ENCODE results near the gene SDF2. TPM values are rescaled to one million over a fixed set of nuclear protein-coding genes. Genes with fewer than 3 reads are reported as not detected.

The SDF2 gene, protein sequence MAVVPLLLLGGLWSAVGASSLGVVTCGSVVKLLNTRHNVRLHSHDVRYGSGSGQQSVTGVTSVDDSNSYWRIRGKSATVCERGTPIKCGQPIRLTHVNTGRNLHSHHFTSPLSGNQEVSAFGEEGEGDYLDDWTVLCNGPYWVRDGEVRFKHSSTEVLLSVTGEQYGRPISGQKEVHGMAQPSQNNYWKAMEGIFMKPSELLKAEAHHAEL
- total RNA-seq: 43.8 and 46.2 TPM in 2 replicates

DNA sequence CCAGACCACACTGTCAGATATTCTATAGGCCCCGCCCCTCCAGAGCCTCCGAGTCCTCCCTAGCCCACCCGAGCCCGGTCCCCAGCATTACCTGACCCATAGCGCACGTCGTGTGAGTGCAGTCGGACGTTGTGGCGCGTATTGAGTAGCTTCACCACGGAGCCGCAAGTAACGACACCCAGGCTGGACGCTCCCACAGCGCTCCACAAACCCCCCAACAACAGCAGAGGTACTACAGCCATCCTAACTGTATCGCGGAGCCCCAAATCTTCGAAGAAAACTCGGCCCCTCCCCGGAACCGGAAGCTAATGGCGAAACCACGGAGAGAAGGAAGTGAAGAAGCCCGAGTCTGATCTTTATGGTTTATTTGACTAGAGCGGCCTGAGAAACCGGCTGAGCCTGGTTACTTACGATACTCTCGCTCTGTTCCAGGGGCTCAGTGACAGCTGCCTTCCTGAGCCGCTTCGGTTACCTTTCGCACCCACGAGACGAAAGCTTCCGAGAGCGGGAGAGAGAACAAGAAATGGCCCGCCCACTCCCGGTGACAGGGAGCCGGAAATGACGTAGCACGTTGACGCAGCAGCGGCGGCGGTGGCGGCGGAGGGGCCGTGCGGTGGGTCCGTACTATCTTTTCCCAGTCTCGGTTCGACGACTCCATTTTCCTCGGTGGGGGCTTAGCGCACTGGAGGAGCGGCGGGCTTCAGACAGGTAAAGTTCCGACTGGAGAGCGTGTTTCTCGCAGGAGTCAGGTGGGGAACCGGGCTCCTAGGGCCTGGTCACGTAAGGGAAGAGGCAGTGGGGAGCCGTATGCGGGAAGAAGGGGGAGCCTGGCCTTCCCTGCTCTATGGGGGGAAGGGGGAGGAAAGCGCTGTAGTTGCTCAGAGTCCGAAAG is at the start of gene SDF2, which contains the start of gene SUPT6H:
Gene SDF2 (minus strand): TSS at position 272 of the 892 bp plus-strand sequence. CDS start 30 bp downstream, at position 242.
Gene SUPT6H (plus strand): TSS at position 571 of the 892 bp plus-strand sequence. CDS start 11,197 bp downstream, outside the sequence.
- Mint-ChIP-seq H3K27me3 (no peaks in the 10 kb centered on the region), H3K27ac (peak within 1 kb of the TSS; percentile 97), H3K4me1 (peaks cover 43% of the 10 kb centered on the region), H3K9me3 (no peaks in the 10 kb centered on the region), H3K36me3 (ENCODE audit: low read depth) (peaks cover 59% of the 10 kb centered on the region), H3K4me3 (peak within 1 kb of the TSS; percentile 99)
- DNase-seq: peak; percentile 98
- intact Hi-C loops (cut with micrococcal nuclease): loop anchor here (1.0 to 5.0 kb wide), 3 partner anchors 17 to 63 kb away; partner anchors contain the start of genes BLTP2, PROCA1 and SPAG5

DNA sequence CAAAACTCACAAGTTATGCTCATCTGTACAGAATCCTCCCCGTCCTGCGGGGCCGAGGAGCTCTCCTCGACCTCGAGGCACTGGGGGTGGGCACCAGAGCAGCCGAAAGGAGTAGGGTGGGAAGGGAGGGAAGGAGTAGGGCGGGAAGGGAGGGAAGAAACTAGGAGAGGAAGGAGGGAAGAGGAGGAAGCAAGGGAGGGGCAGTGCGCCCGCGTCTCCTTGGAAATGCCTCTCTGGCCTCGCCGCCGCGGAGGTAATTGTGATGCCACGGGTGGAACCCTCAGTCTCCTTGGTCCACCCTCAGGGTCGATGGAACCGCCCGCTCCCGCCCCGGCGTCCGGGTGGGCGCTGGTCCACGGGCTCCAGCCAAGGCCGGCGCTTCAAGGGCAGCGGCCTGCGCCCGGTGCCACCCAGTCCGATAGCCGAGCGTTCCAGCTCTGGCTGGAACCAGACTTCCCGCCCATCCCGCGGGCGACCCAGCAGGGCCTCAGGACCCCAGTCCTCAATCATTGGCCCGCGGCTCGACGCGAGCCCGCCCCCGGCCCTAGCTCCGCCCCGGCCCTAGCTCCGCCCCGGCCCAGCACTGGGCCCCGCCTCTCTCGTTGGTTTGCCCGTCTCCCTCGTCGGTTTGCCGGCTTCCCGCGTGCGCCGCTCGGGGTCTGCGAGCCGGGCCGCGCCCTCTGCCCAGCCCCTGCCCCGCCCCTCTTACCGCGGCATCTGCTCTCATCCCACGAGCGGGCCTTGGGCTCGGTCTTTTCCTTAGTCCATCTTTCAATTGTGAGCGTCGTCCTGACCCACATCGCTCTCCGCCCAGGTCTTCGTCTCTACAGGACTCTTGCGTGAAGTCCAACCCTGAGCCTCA is 49.4 kb upstream of the SDF2 start:
- Mint-ChIP-seq H3K9me3 (no peaks in the 10 kb centered on the region), H3K27ac (peak overlapping the region; percentile 95), H3K36me3 (ENCODE audit: low read depth) (peaks cover 9% of the 10 kb centered on the region), H3K4me1 (peaks cover 17% of the 10 kb centered on the region), H3K27me3 (peaks cover 15% of the 10 kb centered on the region), H3K4me3 (peak overlapping the region; percentile 91)
- DNase-seq: peak; percentile 99
- intact Hi-C loops (cut with micrococcal nuclease): loop anchor here (1.0 to 5.0 kb wide), 3 partner anchors 8 to 66 kb away; partner anchors contain the start of genes BLTP2, RPL23A, SDF2 and SUPT6H

DNA sequence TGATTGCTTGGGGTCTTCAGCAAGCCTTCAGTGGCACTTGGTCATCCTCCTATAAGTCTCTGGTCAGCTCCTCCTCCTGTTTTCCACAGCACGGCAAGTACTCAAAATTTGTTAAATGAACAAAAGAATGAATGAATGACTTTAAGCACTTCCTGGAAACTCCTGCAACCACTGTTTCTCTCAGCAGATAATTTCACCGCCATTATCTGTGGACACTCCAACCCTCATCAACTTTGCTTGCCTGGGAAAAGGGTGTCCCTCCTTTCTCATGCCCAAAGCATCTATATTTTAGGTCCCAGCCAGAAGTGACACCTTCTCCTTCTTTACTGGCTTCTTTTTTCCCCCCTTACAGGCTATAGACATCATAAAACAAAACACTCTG is 45.6 kb upstream of the SDF2 start:
- peaks cover 16% of the 10 kb centered on the region for H3K4me1 Mint-ChIP-seq
- no peaks in the 10 kb centered on the region for H3K27me3 Mint-ChIP-seq
- no peak overlapping the region for H3K27ac Mint-ChIP-seq
- no peak overlapping the region for H3K4me3 Mint-ChIP-seq
- intact Hi-C loops (cut with micrococcal nuclease): no loop called here
- H3K36me3 Mint-ChIP-seq (ENCODE audit: low read depth): peaks cover 25% of the 10 kb centered on the region
- no peak for DNase-seq
- no peaks in the 10 kb centered on the region for H3K9me3 Mint-ChIP-seq

DNA sequence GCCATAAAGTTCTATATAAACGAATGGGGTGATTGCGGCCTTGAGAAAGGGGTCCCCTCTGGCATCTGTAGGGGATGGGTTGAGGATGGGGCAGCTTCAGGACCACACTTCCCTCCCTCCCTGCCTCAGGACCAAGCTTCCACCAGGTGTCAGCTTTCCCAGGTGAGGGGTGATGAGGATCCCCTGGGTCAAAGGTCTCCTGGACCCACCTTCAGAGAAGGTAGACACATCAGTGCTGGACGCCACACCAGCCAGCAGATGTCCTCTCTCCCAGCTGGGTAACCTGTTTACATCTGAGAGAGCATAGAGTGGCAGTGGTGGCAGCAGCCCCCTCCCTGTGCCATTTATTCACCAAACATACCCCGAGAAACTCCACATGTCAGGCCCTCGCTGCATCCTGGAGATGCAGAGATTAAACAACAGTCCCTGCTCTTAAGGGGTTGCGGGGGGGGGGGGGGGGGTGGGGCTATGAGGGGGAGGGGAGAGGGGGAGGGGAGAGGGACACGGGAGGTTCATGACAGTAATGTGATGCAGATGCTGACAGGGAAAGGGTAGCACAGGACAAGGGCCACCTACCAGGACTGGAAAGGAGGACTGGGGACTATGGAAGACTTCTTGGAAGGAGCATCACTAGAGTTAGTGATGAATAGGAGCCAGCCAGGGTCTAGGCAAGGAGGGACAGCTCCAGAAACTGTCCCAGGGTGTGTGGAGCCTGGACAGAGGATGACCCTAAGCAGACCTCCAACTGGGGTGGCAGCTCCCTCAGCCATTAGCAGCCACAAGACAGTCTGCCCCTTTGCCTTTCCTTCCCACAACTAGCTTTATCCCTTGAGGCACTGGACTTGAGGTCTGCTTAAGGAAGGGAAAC is 45.0 kb upstream of the SDF2 start:
- no peak for DNase-seq
- Mint-ChIP-seq H3K27ac (no peak overlapping the region), H3K27me3 (no peaks in the 10 kb centered on the region), H3K4me3 (no peak overlapping the region), H3K36me3 (ENCODE audit: low read depth) (peaks cover 28% of the 10 kb centered on the region), H3K4me1 (peaks cover 11% of the 10 kb centered on the region), H3K9me3 (no peaks in the 10 kb centered on the region)
- intact Hi-C loops (cut with micrococcal nuclease): no loop called here

DNA sequence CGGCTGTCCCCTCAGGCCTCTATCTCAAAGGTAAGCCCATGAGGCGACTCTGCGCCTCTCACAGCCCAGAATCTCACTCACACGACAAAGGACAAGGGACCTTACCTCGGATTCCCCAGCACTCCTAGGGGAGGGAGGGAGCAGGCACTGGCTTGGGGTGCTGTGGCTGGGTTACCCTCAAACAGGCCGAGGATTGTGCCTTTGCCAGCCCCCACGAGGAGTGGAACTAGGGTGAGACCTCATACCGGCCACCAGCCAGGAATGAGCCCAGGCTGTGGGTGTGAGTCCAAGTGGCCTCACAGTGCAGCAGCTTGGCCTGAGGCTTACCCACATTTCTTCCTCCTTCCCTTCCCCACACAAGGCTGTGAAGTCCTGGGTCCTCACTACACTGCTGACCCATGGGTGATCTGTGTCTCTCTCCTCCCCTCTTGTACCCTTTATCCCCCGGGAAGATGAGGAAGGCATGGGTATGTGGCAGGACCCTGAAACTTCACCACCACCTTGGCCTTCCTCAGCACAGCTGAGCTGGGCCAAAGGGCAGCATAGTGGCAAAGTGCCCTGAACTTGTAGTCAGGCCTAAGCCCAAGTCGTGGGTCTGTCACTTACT is 44.1 kb upstream of the SDF2 start:
- Mint-ChIP-seq H3K27me3 (no peaks in the 10 kb centered on the region), H3K36me3 (ENCODE audit: low read depth) (peaks cover 35% of the 10 kb centered on the region), H3K4me3 (no peak overlapping the region), H3K4me1 (peaks cover 8% of the 10 kb centered on the region), H3K9me3 (no peaks in the 10 kb centered on the region), H3K27ac (peak overlapping the region; percentile 63)
- intact Hi-C loops (cut with micrococcal nuclease): no loop called here
- no peak for DNase-seq

DNA sequence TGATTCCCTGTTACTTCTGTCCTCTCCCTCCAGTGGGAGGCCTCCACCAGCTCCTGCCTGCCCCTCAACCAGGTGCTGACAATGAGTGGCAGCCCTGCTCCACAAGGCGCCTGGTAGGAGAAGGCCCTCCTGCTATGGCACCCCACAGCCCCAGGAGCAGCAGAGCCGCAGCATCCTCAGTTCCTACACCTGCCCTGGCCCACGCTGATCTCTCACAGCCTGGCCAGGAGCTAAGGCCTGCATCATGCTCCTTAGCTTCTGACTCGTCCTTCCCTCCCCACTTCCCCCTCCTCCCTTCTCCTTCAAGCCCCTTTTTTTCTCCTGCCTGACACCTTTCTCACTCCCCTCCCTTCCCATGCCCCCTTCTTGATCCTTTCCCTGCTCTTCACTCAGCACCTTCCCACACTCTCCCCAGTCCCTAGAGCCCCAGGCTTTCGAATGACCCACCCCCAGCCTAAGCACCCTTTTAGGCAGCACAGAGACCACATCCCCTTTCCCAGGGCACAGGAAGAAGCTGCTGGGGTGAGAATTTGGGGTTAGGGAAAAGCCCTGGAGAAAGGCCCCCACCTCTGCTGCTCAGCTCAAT is 43.5 kb upstream of the SDF2 start:
- no peak for DNase-seq
- intact Hi-C loops (cut with micrococcal nuclease): no loop called here
- Mint-ChIP-seq H3K4me3 (no peak overlapping the region), H3K36me3 (ENCODE audit: low read depth) (peaks cover 39% of the 10 kb centered on the region), H3K27ac (peak overlapping the region; percentile 63), H3K4me1 (peaks cover 4% of the 10 kb centered on the region), H3K27me3 (no peaks in the 10 kb centered on the region), H3K9me3 (no peaks in the 10 kb centered on the region)

DNA sequence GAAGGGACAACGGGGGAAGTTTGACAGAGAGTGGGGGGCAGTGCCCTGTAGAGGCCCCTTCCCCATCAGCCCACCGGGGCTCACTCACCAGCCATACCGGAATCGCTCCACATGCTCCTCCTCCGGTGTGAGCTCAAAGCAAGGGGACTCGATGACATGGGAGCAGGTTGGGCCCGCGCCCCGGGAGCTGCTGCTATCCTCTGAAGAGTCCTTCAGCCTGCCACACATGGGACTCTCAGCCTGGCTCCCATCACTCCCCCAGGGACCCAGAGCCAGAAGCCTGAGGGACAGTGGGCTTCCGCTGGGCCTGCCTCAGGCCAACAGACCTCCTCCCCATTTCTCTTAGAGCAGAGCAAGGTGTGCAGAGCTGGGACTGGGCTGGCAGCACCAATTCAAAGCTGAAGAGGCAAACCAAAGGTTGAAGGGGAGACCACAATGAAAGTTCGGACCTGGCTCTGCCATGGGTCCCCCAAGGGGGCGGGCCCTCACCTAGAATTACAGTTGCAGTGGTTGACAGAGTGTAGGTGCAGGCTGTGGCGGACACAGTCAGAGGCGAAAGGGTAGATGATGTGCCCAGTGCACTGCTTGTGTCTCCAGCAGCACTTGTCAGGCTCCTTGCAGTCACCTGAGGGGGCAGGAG is 42.6 kb upstream of the SDF2 start:
- peak; percentile 53 for DNase-seq
- no peak overlapping the region for H3K27ac Mint-ChIP-seq
- intact Hi-C loops (cut with micrococcal nuclease): no loop called here

DNA sequence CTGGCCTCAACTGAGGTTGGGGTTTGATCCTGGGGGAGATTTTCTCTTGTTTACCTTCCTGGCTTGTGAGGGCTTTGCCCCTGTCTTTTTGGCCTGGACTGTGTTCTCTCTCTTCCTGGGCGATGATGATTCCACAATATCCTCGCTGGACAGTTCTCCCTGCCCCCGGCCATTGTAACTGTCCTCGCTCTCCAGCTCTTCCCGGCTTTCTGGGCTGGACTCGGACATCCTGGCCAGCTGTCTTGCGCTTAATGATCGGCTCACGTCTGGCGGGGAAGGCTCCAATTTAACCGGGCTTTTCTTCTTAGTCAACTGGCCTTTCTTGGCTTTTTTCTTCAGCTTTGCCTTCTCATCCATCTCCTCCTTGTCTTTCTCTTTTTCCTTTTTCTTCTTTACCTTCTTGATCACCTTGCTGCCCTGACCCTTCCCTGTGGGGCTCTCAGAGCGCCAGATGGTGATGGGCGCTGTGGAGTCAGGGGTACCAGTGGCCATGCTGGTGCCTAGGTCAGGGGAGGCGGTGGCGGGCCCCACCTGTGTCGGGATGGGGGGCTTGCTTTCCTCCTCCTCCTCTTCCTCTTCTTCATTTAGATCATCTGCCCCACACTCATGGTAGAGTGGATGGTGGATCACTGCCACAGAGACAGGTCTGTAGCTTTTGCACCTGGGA is 42.0 kb upstream of the SDF2 start:
- intact Hi-C loops (cut with micrococcal nuclease): no loop called here
- no peak for DNase-seq
- no peak overlapping the region for H3K27ac Mint-ChIP-seq
- H3K4me1 Mint-ChIP-seq: peaks cover 4% of the 10 kb centered on the region
- peaks cover 52% of the 10 kb centered on the region for H3K36me3 Mint-ChIP-seq (ENCODE audit: low read depth)
- H3K4me3 Mint-ChIP-seq: no peak overlapping the region
- H3K9me3 Mint-ChIP-seq: no peaks in the 10 kb centered on the region
- no peaks in the 10 kb centered on the region for H3K27me3 Mint-ChIP-seq

More for the DNA sequence above, 42.6 kb upstream of the SDF2 start:
- Mint-ChIP-seq H3K9me3 (no peaks in the 10 kb centered on the region), H3K4me1 (peaks cover 4% of the 10 kb centered on the region), H3K36me3 (ENCODE audit: low read depth) (peaks cover 47% of the 10 kb centered on the region), H3K27me3 (no peaks in the 10 kb centered on the region), H3K4me3 (no peak overlapping the region)

DNA sequence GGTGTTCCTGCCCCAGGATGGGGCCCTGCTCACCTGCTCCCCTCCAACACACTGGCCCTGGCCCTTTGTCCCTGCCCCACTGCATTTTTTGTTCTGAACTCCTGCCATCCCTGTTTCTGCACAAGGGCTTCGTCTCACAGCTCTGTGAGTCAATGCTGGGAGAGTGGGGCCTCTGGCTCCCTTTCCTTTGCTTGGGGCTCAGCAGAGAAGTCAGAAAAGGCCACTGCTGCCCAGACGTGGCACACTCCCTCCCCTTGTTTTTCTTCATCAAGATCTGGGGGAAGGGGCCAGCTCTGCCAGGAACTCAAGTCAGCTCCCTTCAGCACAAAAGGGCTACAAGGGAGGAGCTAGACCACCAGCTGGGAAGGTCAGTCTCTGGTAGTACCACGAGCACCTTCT is 41.0 kb upstream of the SDF2 start:
- intact Hi-C loops (cut with micrococcal nuclease): no loop called here
- Mint-ChIP-seq H3K36me3 (ENCODE audit: low read depth) (peaks cover 55% of the 10 kb centered on the region), H3K4me1 (peaks cover 7% of the 10 kb centered on the region), H3K27ac (peak overlapping the region; percentile 62), H3K4me3 (no peak overlapping the region), H3K9me3 (no peaks in the 10 kb centered on the region), H3K27me3 (no peaks in the 10 kb centered on the region)
- peak; percentile 52 for DNase-seq

DNA sequence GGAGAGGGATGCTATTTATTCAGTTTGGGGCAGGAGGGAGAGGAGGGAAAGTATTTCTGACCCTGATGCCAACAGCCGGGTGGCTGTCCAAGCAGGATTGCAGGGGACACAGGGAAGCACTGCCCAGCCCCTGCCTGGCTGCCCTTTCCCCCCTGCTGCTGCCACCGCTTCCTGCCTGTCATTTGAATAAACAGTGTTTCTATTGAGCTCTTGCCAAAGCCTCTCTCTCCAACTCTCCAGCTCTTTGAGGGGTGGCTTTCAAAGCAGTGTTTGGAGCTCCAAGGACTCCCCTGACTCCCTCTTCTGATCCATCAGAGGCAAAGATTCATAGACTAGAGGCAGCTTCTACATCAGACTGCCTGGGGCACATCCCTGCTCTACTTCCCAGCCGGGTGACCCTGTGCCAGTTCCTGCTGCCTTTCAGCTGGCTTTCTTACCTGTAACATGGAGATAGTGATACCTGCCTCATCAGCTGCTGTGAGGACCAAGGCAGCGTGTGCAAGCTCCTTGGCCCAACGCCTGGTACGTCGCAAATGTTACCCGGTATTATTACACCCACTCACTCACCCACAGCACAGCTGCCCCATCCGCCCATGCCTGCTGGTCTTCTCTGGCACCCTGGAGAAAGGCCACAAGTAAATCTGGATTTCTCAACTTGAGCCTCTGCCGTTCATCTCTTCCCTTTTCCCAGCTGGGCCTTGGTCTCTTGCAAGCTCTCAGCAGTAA is 40.5 kb upstream of the SDF2 start:
- Mint-ChIP-seq H3K4me1 (peaks cover 7% of the 10 kb centered on the region), H3K9me3 (no peaks in the 10 kb centered on the region), H3K27me3 (no peaks in the 10 kb centered on the region), H3K27ac (peak overlapping the region; percentile 62), H3K4me3 (no peak overlapping the region), H3K36me3 (ENCODE audit: low read depth) (peaks cover 57% of the 10 kb centered on the region)
- DNase-seq: no peak
- intact Hi-C loops (cut with micrococcal nuclease): no loop called here

DNA sequence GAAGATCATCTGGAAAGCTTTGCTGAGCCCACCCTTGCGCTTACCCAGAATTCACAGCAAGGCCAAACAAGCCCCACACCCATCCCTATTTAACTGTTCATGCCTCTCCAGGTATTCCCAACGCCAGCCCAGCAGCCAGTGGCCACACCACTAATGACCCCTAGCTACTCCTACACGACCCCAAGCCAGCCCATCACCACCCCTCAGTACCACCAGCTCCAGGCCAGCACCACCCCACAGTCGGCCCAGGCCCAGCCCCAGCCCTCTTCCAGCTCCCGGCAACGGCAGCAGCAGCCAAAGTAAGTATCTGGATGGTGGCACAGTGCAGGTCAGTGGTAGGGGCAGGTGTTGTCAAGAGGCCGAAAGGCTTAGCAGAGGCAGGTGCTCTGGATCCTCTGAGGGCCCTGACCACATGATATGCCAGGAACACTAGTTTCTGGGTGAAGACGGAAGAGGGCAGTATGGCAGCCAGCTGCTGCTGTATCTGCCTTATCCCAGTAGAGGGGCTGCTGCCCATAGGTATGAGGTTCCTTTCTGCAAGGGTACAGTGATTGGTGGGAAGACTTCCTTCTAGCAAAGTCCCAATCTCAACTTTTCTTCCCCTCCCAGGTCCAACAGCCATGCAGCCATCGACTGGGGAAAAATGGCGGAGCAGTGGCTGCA is 39.3 kb upstream of the SDF2 start:
- Mint-ChIP-seq H3K36me3 (ENCODE audit: low read depth) (peaks cover 66% of the 10 kb centered on the region), H3K9me3 (no peaks in the 10 kb centered on the region), H3K4me1 (peaks cover 7% of the 10 kb centered on the region), H3K27me3 (no peaks in the 10 kb centered on the region), H3K4me3 (no peak overlapping the region), H3K27ac (no peak overlapping the region)
- DNase-seq: no peak
- intact Hi-C loops (cut with micrococcal nuclease): no loop called here
